ENCODE results near the gene SSH3.
"Not testable (repeated sequence)": the region's sequence is repeated elsewhere in the genome, so short reads cannot be mapped to it uniquely, and the experiment has no call there.

The SSH3 gene

GRCh38 chr11:67312187-67313021, 9.1 kb downstream of the SSH3 start:
- DNase-seq, result peak; percentile 52 to 56

GRCh38 chr11:67313125-67313890, 10.0 kb downstream of the SSH3 start:
- no peak for DNase-seq

GRCh38 chr11:67314218-67314617, 10.9 kb downstream of the SSH3 start:
- DNase-seq, result no peak

GRCh38 chr11:67315325-67315909, 12.1 kb downstream of the SSH3 start:
- DNase-seq, result no peak

GRCh38 chr11:67316882-67317204, 13.5 kb downstream of the SSH3 start:
- DNase-seq, result no peak

- DNase-seq, result peak; percentile 97 to 98
These were observed 14.0 kb downstream of the SSH3 start for GRCh38 chr11:67317205-67317887.

- DNase-seq, result no peak
These were observed 14.7 kb downstream of the SSH3 start for GRCh38 chr11:67317888-67318555.

GRCh38 chr11:67318876-67319275, 15.5 kb downstream of the SSH3 start:
- DNase-seq, result not testable (repeated sequence)

- DNase-seq, result no peak
These were observed 16.7 kb downstream of the SSH3 start for GRCh38 chr11:67320011-67320410.

GRCh38 chr11:67320691-67321090, 17.4 kb downstream of the SSH3 start:
- DNase-seq, result no peak

GRCh38 chr11:67321313-67321871, 18.1 kb downstream of the SSH3 start:
- no peak for DNase-seq

GRCh38 chr11:67322049-67322448, 18.7 kb downstream of the SSH3 start:
- no peak for DNase-seq

- DNase-seq, result no peak
These were observed 20.2 kb downstream of the SSH3 start for GRCh38 chr11:67323526-67323925.

GRCh38 chr11:67332081-67332691, 28.9 kb downstream of the SSH3 start:
- DNase-seq, result no peak

GRCh38 chr11:67337257-67337656, 33.9 kb downstream of the SSH3 start:
- no peak for DNase-seq

- DNase-seq, result peak in 1 of 2 donors; percentile 14
These were observed 40.9 kb downstream of the SSH3 start for GRCh38 chr11:67344264-67344663.

- DNase-seq, result no peak
These were observed 42.1 kb downstream of the SSH3 start for GRCh38 chr11:67345247-67345919.

- peak in 1 of 2 donors; percentile 47 for DNase-seq
These were observed 42.8 kb downstream of the SSH3 start for GRCh38 chr11:67345920-67346819.

GRCh38 chr11:67347964-67348749, 44.8 kb downstream of the SSH3 start:
- DNase-seq, result no peak
